ENCODE results near the gene GPER1.
"Not testable (repeated sequence)": the region's sequence is repeated elsewhere in the genome, so short reads cannot be mapped to it uniquely, and the experiment has no call there.

GPER1 gene

DNA sequence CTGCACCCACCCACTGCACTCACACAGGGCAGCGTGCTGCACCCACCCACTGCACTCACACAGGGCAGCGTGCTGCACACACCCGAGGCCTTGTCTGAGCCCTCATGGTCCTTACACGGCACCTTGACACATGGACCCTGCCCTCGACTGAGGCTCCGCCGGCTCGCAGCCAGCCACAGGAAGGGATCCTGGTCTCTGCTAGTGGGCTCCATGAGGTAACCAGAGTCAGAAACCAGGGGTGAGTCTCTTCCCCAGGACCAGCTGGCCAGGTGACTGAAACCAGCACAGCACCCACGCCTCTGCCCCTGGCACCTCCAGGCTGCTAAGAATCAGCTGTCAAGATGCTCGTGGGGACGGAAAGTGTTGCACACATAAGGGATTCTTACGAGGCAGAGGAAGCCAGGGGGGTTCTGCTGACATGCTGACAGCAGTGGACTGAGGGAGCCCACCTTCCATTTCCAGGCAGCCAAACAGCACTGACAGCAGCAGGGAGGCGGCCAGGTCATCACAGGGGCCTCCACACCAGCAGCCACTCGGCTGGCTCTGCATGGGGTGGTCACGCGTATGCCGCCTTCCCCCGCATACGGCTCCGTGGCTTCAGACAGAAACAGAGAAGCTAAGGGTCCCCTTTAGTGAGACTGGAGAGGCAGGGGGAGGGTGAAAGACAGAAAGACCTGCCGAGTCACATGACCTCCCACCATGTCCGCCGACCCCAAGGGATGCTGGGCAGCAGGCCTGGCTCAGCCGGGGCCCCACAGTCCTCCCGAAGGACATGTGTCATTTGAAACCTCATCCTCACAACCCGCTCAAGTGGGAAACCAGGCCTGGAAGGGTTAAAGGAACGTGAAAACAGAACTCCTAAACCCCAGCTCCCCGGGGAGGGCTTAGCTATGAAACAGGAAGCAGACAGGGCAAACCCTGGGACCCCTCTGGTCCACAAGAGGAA, 34.2 kb downstream of the GPER1 start:
- DNase-seq = no peak

DNA sequence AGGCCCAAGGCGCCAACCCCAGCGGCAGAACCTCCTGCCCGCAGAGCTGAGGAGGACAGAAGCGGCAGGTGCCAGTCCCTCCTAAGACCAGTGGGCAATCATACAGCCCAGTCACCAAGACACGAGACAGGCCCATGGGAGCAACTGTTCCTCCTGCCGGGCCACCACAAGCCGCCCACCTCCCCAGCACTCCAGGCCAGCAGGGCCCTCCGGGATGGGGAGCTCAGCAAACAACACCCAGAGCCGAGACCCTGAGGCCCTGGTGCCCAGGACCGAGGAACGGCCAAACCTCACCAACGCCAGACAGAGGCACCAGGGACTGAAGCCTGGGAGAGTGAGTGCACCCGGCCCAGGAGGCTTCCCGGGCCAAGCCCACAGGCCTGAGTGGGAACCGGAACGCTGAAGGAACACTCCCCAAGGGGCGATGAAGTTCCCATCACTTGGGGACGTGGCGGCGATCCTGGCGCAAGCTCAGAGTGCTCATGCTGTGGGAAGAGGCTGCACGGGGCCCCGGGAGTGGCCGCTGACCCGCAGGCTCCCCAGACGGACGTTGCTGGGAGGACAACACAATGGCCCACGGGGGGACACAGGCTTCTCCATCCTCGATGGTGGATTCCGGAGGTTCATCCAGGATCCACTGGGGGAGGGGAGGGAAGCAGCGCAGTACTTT, 35.1 kb downstream of the GPER1 start:
- DNase-seq = no peak

DNA sequence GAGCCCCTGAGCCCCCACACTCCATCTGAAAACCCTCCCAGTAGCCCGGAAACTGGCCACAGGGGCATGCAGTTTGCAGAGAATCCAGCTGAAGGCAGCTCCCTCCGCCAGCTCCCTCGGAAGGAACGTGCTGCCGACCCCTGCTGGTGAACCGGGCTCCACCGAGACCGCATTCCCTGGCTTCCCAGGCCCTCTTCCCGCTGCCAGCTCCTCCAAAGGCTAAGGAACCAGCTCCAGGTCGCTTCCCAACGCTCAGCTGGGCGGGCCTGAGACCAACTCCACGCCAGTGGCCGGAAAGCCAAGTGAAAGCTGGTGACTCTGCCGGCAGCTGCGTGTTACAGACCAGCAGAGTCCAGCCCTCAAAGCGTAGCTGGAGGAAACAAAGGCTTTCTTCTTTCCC, 35.8 kb downstream of the GPER1 start:
- peak; percentile 17 for DNase-seq

DNA sequence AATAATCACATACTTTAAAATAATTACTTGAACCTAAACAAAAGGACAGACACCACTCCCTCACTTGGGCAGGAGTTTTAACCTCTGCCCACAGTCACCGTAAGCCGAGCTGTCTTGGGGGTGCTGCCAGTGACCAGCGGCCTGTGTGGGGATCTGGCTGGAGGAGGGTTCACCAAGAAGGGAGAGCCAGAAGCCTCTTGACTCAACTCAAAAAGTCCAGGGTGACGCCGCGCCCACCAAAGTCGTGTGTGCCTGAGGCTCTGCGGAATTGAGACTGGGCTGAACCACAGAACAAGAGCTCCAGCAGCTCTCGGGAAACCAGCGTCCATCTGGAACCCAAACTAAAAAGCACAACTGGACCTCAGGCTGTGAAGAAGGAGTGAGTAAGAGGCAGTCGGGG, 36.3 kb downstream of the GPER1 start:
- no peak for DNase-seq

DNA sequence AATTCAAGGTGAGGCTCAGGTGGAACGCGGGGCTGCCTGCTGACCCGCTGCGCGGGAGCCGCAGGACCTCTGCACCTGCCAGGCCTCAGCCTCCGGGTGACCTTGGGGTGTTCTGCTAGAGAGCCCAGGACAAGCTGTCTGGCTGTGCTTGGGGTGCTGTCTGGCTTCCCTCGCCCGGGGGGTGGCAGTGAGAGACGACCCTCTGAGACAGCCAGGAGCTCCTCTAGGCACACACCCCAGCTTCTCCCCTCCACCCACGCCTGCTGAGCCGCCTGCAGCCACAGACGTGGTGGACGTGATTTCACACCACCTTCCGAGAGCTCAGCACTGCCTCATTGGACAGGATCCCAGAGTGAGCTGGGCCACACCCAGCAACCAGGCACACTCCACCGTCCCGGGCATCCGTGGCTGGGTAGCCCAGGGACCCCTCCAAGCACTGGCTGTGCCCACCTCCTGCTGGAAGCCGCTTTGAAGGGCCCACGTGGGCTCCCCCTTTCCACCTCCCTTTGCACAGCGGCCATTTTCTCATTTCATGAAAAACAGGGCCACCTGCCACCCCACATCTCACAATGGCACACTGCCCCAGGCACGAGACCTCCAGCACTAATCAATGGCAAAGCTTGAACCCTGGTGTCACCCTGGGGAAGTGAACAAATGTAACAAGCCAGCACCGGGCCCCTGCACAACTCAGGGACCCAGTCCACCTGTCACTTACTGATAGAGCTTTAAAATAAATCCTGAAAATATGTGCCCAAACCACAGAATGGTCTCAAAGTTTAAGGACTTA, 37.1 kb downstream of the GPER1 start:
- DNase-seq = no peak

DNA sequence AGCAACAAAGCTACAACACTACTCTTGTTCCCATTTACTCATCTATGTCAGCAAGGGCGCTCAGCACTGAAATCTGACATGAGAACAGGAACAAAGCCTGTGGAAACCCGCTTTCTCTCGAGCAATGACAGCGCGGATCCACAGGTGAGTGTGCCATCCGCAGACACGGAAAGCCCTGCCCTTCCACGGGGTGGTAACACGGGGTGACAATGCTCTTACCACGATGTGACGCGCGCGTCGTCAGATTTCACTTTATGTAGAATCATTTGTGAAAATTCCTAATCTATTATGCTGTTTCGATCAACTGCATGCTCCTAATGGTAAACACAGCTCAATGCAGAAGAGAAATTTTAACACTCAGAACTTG, 37.7 kb downstream of the GPER1 start:
- no peak for DNase-seq

DNA sequence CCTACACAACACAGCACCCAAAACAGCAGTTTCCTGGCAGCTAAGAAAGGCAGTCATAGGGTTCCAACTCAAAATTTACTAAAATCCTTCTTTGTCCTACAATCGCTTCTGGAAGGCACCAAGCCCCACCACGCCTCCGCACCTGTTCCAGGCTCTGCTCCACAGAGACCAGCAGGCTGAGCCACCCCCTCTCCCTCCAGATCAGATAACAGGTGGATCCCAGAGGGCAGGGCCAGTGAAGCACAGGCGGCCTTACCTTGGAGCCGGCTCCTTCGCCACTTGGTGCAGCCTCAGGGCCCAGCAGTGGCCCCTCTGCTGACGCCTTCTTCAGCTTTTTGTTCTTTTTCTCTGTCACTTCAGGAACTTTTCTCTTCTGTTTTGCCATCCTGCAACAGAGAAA, 39.1 kb downstream of the GPER1 start:
- DNase-seq = no peak

DNA sequence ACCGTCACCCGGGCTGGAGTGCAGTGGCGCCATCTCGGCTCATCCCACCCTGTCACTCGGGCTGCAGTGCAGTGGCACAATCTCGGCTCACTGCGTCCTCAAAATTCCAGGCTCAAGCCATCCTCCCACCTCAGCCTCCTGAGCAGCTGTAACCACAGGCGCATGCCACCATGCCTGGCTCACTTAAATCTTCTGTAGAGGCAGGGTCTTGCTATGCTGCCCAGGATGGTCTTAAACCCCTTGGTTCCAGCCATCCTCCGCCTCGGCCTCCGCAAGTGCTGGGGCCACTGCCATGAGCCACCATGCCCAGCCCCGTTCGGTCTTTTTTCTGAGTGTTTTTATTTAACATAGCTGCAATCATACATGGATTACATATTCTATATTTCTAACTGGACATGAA, 41.5 kb downstream of the GPER1 start:
- DNase-seq = no peak

DNA sequence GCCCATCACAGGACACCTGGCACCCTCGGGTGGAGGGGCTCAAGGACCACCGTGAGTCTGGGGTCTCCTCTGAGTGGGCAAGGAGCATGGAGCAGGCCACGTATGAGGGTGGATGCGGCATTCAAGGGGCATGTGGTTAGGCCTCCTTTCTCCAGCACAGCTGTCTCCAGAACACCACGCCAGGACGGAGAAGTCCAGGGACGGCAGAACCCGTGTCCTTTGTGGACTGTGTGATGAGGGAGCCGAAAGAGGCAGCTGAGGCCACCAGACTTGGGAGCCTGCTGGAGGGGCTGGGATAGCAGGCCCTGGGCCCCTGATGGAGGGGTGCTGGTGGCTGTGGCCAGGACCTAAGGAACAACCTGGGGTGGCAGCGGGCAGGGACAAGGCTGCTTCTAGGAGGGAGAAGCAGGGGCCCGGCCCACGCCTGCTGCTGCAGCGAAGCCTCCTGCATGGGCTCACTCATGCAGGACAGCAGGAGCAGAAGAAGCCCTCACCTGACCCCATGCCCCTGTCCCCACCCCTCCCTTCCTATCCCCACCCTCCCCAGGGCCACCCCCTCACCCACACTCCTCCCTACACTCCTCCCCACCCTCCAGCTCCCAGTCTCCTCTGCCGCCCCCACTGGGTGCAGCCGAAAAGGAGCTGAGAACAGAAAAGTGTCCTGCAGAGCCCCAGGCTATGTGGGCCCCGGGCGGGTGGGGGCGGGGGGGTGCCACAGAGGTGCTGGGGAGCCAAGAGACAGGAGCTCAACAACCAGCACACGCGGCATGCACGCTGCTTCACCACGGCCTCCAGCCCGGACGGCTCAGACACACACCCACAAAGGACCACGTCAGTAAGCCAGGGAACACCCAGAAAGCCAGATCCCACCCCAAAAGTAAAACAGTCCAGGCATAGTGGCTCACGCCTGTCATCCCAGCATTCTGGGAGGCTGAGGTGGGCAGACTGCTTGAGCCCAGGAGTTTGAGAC, 42.4 kb downstream of the GPER1 start:
- no peak for DNase-seq

DNA sequence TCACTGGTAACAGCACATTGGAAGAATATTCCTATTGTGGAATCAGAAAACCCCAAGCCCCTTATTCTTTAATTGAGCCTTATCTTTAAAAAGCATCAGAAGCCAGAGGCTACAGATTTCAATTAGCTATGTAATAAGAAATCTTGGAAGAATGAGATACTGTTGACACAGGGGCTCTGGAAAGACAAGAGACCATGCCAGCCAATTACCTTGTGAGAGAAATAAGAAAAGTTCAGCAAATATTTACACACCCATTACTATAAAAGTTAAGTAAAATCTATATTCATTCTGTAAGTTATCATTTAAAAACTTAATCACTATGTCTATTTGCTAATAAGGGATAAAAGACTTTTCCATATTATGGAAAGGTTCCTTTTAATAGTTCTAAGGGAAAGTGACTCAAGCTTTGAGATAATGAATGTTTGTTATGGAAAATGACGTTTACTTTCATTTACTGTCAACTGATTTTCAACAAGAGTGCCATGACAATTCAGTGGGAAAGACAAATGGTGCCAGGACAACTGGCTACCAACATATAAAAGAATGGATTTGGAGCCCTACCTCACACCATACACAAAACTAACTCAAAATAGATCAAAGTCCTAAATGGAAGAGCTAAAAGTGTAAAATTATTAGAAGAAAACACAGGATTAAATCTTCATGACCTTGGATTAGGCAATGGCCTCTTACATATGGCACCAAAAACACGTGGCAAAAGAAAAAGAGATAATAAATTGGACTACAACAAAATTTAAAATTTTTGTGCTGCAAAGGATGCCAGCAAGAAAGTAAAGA, 43.8 kb downstream of the GPER1 start:
- DNase-seq = no peak

DNA sequence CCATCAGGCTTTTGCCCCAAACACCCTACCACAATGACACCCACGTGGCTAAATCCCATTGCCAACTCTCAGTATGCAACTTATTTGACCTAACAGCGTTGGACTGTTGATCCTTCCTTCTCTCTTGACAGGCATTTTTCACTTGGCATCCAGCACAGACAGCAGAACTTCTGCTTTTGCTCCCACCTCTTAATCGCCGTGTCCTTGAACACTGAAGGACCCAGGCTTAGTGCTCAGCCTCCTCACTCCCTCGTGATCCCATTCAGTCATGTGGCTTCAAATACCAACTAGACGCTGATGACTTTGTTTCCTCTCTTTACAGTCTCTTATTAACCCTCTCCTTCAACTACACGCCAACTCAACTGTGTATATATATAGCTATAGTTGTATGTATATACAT, 47.0 kb downstream of the GPER1 start:
- DNase-seq = no peak

DNA sequence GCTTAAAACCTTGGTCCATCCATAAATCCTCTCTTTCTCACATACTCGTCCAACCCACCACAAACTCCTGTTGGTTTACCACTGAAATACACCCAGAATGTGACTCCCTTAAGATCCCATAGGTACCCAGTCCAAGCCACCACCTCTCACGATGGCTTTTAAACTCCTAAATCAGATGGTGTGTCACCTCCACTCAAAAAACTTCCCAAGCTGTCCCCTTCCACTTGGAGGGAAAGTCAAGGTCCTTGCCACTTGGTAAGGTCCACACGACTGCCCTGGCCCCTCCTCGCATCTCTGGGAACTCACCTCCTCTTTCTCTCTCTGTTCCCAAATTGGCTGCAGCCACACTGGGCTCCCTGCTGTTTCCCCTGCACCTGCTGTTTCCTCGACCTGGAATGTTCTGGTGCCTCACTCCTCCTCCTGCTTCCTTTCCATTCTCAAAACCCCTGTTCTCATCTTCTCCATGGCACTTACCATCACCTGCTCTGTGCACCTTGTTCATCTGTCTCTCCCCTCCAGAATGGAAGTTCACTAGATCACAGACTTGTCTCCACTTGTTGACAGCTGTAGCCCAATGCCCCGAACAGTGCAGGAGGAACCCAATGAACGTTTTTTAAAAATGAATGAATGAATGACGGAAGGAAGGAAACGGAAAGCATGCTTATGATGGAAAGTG, 49.1 kb downstream of the GPER1 start:
- DNase-seq = peak; percentile 55

DNA sequence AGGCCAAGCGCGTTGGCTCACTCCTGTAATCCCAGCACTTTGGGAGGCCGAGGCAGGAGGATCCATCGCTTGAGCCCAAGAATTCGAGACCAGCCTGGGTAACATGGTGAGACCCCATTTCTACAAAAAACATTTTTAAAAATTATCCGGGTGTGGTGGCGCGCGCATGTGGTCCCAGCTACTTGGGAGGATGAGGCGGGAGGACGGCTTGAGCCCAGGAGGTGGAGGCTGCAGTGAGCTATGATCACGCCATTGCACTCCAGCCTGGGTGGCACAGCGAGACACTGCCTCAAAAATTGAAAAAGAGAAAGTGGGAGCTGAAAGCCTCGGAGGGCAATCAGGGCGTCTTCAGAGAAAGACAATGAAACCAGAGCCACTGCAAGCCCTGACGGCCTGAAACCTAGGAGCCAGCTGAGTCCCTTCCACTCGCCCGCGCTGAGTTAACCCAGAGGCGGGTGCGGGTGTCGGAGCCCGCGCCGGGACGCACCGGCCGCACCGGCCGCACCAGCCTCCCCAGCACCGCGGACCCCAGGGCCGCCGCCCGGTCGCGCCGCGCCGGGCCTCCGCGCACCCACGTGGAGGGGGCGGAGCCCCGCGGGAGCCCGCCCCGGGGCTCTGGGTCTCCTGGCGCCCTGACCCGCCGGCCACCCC, 49.7 kb downstream of the GPER1 start:
- no peak for DNase-seq

DNA sequence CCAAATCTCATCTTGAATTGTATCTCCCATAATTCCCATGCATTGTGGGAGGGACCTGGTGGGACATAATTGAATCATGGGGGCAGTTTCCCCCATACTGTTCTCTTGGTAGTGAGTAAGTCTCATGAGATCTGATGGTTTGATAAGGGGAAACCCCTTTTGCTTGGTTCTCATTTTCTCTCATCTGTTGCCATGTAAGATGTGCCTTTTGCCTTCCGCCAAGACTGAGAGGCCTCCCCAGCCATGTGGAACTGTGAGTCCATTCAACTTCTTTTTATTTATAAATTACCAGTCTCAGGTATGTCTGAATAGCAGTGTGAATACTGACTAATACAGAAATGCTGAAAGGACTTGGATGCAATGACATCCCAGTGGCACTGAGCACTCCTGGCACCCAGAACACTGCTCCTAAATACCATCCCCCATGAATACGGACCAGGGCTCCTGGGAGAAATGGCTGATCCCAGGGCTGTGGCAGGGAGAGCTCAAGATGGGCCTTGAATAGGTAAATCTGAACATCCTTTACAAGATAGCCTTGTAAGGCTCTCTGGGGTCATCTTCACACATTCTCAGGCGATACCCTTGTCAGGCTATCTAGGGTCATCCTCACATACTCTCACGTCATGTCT, 52.7 kb downstream of the GPER1 start:
- DNase-seq = no peak

DNA sequence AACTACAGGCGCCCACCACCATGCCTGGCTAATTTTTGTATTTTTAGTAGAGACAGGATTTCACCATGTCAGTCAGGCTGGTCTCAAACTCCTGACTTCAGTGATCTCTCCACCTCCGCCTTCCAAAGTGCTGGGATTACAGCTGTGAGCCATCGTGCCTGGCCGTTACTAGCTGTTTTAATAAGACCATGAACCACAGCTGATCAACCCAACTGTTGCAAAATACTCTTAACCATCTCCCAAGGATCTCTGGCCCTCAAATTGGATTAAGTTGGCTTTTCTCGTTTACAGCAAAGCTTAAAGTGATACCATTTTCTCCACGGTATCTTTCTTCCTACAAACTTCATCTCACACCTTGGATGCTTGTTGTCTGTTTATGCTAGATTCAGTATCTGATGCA, 53.7 kb downstream of the GPER1 start:
- peak; percentile 93 for DNase-seq

DNA sequence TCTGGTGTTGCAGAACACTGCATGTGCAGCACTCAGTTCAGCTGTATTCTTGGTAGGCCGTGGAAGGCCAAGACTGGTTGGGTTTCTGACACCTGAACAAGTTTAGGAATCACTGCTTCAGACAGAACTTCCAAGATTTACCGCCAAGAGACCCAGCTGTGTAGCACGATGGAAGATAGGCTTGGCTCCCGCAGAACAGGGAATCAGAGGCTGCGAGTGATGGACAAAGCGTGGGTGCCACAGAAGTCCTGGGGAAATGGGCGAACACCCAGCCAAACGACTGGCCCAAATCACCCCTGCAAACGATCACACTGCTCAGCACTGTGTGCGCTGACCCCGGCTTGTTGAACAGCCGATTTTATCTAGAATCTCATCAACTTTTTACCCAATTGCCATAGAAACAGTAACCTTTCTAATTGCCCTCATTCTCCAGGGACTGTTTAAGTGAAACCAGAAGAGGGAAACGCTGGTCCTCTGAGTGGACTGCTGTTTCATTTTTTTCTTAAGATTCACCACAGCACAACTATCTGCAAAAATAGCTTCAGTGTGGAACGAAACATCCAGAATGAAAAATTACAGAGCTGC, 54.2 kb downstream of the GPER1 start:
- DNase-seq = no peak

DNA sequence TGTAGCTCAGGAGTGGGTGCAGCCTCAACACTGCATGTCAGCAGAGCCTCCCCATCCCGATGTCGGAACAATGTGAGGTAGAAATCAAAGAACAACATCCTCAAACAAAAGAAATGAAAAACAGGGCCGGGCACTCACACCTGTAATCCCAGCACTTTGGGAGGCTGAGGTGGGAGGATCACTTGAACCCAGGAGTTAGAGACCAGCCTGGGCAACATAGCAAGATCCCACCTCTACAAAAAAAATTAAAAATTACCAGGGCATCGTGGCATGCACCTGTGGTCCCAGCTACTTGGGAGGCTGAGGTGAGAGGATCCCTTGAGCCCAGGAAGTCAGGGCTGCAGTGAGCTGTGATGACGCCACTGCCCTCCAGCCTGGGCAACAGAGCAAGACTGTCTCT, 55.1 kb downstream of the GPER1 start:
- not testable (repeated sequence) for DNase-seq

Data from NCI-H82 (cell line).